SK-N-MC (cell line): Measurements from ENCODE around the gene DNAAF1.

Experiments used
- DNase-seq: peaks from one replicate; pipeline ENCODE4 v3.0.0-alpha.2; 2011; ENCODE audit warnings: low read depth, low spot score
- H3K27ac ChIP-seq: fragments of 200-600 bp; sonication (generic); 2 replicates; pipeline ENCODE4 v1.5.1; 2016; ENCODE audit warnings: mixed run types
- H3K36me3 ChIP-seq: fragments of 200-600 bp; sonication (generic); 2 replicates; pipeline ENCODE4 v1.6.1; 2017; ENCODE audit warnings: antibody characterized with exemption, low read length, mixed read lengths; ENCODE audit not compliant: insufficient read depth
- H3K4me3 ChIP-seq: fragments of 200-600 bp; sonication (generic); 2 replicates; pipeline ENCODE4 v1.5.1; 2016
- H3K9ac ChIP-seq: fragments of 200-600 bp; sonication (generic); 2 replicates; pipeline ENCODE4 v1.8.0; 2017; ENCODE audit warnings: mixed run types, mixed read lengths; ENCODE audit not compliant: insufficient read length
- H3K9me3 ChIP-seq: fragments of 200-600 bp; sonication (generic); 2 replicates; pipeline ENCODE4 v1.6.1; 2017; ENCODE audit warnings: low read depth, mild to moderate bottlenecking, antibody characterized with exemption, low read length, moderate library complexity, mixed read lengths
- EZH2 ChIP-seq: fragments of 200-600 bp; sonication (generic); IDR thresholded peaks from one replicate; pipeline ENCODE4 v1.6.1; 2017; ENCODE audit warnings: antibody characterized with exemption
- FOXP2 ChIP-seq: optimal IDR thresholded peaks from 2 replicates; pipeline ENCODE3; 2011; ENCODE audit warnings: mild to moderate bottlenecking, moderate library complexity; ENCODE audit not compliant: insufficient read depth; ENCODE audit errors: extremely low read length, control extremely low read depth
- POLR2AphosphoS5 ChIP-seq: IDR thresholded peaks from 2 replicates; pipeline ENCODE4 v1.6.1; 2012; ENCODE audit warnings: mild to moderate bottlenecking, low read depth, low read length, borderline replicate concordance

DNAAF1 gene

GRCh38 chr16:84194470-84195200, 49.5 kb downstream of the DNAAF1 start:
- no peak overlapping the region for H3K4me3 ChIP-seq
- DNase-seq, result no peak

GRCh38 chr16:84195201-84196093, 50.3 kb downstream of the DNAAF1 start:
- no peaks in the 10 kb centered on the region for H3K9me3 ChIP-seq
- no peak overlapping the region for H3K4me3 ChIP-seq
- no peak for DNase-seq
- TF ChIP-seq EZH2, result no peak
- TF ChIP-seq FOXP2, result no peak
- TF ChIP-seq POLR2AphosphoS5, result no peak
- H3K9ac ChIP-seq, result no peak overlapping the region
- H3K27ac ChIP-seq, result no peak overlapping the region
- H3K36me3 ChIP-seq, result no peaks in the 10 kb centered on the region

More at GRCh38 chr16:84194470-84195200, 49.5 kb downstream of the DNAAF1 start:
- no peaks in the 10 kb centered on the region for H3K36me3 ChIP-seq
- TF ChIP-seq FOXP2, result no peak
- TF ChIP-seq POLR2AphosphoS5, result no peak
- no peak for TF ChIP-seq EZH2
- no peaks in the 10 kb centered on the region for H3K9me3 ChIP-seq
- no peak overlapping the region for H3K27ac ChIP-seq
- H3K9ac ChIP-seq, result no peak overlapping the region

DNA sequence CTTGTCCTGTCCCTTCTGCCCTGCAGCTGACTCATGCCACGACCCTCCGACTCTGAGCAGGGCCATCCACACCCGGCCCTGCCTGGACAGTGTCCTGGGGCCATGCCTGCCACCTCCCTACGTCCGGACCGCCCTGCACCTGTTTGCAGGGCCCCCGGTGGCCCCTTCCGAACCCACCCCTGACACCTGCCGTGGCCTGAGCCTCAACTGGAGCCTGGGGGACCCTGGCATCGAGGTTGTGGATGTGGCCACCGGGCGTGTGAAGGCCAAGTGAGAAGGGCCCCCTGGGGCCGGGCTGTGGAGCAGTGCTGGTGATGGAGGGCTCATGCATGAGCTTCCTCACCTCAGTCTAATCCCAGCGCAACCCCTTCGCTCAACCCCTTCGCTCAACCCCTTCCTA, 51.0 kb downstream of the DNAAF1 start:
- no peaks in the 10 kb centered on the region for H3K9me3 ChIP-seq

GRCh38 chr16:84196727-84197394, 51.8 kb downstream of the DNAAF1 start:
- no peaks in the 10 kb centered on the region for H3K36me3 ChIP-seq
- no peaks in the 10 kb centered on the region for H3K9me3 ChIP-seq
- no peak overlapping the region for H3K4me3 ChIP-seq
- no peak for DNase-seq
- H3K27ac ChIP-seq, result no peak overlapping the region
- TF ChIP-seq EZH2 (no peak), FOXP2 (no peak), POLR2AphosphoS5 (no peak)
- no peak overlapping the region for H3K9ac ChIP-seq

More for the DNA sequence above, 51.0 kb downstream of the DNAAF1 start:
- Histone ChIP-seq H3K36me3 (no peaks in the 10 kb centered on the region), H3K9ac (no peak overlapping the region), H3K27ac (no peak overlapping the region), H3K4me3 (no peak overlapping the region)
- TF ChIP-seq FOXP2, result no peak
- TF ChIP-seq EZH2, result no peak
- no peak for TF ChIP-seq POLR2AphosphoS5
- DNase-seq, result no peak

DNA sequence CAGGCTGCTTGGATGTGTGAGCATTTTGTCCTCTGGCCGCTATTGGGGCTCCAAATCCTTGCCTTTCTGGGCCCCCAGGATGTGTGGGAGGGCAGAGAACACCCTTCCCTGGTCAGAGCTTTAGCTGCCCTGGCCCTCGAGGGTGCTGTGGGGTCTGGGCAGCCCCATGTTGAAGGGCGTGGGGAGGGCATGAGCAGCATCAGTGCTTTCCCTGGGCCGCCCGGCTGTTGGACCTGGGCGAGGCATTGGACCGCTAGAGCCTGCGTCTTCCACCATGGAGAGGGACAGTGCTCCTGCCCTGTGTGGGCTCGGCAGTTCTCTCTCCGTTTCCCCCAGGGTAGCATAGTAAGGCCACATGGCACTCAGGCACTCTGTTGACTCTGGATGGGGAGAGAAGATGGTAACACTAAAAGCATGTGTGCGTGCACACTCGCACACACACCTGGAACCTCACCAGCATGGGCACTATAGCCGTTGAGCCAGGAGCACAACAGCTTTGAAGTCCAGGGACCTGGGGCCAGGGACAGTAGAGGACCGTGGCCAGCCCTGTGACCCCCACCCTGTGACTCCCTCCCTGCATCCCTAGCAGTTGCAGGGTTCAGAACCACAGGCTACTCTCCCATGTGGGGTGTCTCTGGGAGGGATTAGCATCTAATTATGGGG, 52.5 kb downstream of the DNAAF1 start:
- TF ChIP-seq POLR2AphosphoS5, result no peak
- TF ChIP-seq FOXP2, result no peak
- TF ChIP-seq EZH2, result no peak
- no peak overlapping the region for H3K9ac ChIP-seq
- H3K9me3 ChIP-seq, result no peaks in the 10 kb centered on the region
- no peak overlapping the region for H3K27ac ChIP-seq
- H3K4me3 ChIP-seq, result no peak overlapping the region
- H3K36me3 ChIP-seq, result no peaks in the 10 kb centered on the region
- DNase-seq, result no peak

GRCh38 chr16:84198401-84198800, 53.3 kb downstream of the DNAAF1 start:
- no peak for DNase-seq
- no peaks in the 10 kb centered on the region for H3K9me3 ChIP-seq
- no peak overlapping the region for H3K27ac ChIP-seq
- no peak overlapping the region for H3K4me3 ChIP-seq
- TF ChIP-seq EZH2 (no peak), POLR2AphosphoS5 (no peak), FOXP2 (no peak)
- H3K36me3 ChIP-seq, result no peaks in the 10 kb centered on the region
- no peak overlapping the region for H3K9ac ChIP-seq

DNA sequence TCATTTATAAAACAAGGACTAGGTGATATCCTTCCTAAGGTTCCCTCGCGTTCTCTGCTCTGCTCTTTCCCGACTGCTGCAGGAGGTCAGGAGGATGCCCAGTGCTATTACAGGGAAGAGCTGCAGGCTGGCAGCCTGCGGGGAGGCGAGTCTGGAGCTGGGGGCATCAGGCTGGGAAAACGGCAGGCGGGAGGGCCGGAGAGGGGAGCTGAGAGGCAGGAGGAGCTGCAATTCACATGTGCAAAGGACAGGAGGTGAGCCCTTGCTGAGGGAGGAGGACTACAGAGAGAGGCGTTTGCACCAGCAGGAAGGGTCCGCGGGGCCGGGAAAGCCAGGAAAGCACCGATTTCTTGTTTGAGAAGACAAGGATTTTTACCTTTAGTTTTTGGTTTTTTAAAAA, 54.0 kb downstream of the DNAAF1 start:
- no peaks in the 10 kb centered on the region for H3K9me3 ChIP-seq
- TF ChIP-seq EZH2, result no peak
- TF ChIP-seq POLR2AphosphoS5, result no peak
- no peak for TF ChIP-seq FOXP2
- no peak for DNase-seq
- H3K27ac ChIP-seq, result no peak overlapping the region
- no peak overlapping the region for H3K4me3 ChIP-seq
- H3K36me3 ChIP-seq, result no peaks in the 10 kb centered on the region
- no peak overlapping the region for H3K9ac ChIP-seq
